Liver (tissue), 9 donors: ENCODE measurements around the gene PLEKHA6. TPM values are rescaled to one million over a fixed set of nuclear protein-coding genes. Genes with fewer than 3 reads are reported as not detected.

Experiments
- DNase-seq: peaks from one replicate; pipeline ENCODE4 v3.0.0-alpha.2; 2017; ENCODE audit warnings: low spot score
- H3K27ac ChIP-seq, 2 donors: one replicate each; pipeline ENCODE4 v1.7.0; 2013; ENCODE audit warnings: inconsistent platforms in 2 of 2, low read length in 2 of 2, control low read depth in 1 of 2, low read depth in 1 of 2, mild to moderate bottlenecking in 1 of 2
- H3K27me3 ChIP-seq, 4 donors: one replicate each; pipeline versions ENCODE4 v1.6.1 to v1.7.0; 2013; ENCODE audit warnings: low read length in 3 of 4, inconsistent platforms in 1 of 4, mild to moderate bottlenecking in 1 of 4, moderate library complexity in 1 of 4; ENCODE audit not compliant: control insufficient read depth in 4 of 4, insufficient read depth in 4 of 4
- H3K36me3 ChIP-seq, 4 donors: one replicate each; pipeline versions ENCODE4 v1.6.1 to v1.7.0; 2013; ENCODE audit warnings: low read length in 3 of 4, mild to moderate bottlenecking in 3 of 4, low read depth in 1 of 4, moderate library complexity in 1 of 4; ENCODE audit not compliant: control insufficient read depth in 4 of 4, insufficient read depth in 3 of 4
- H3K4me1 ChIP-seq, 4 donors: one replicate each; pipeline versions ENCODE4 v1.6.1 to v1.7.0; 2013; ENCODE audit warnings: low read length in 3 of 4, mild to moderate bottlenecking in 3 of 4, moderate library complexity in 1 of 4; ENCODE audit not compliant: control insufficient read depth in 4 of 4, insufficient read depth in 4 of 4
- H3K4me3 ChIP-seq, 3 donors: one replicate each; pipeline versions ENCODE4 v1.6.1 to v1.7.0; 2013; ENCODE audit warnings: low read length in 3 of 3, control low read depth in 1 of 3, low read depth in 1 of 3, mild to moderate bottlenecking in 1 of 3
- H3K9ac ChIP-seq, 2 donors: one replicate each; pipeline ENCODE4 v1.7.0; 2013; ENCODE audit warnings: low read length in 2 of 2, mild to moderate bottlenecking in 2 of 2, moderate library complexity in 2 of 2, control low read depth in 1 of 2, low read depth in 1 of 2
- H3K9me3 ChIP-seq, 4 donors: one replicate each; pipeline versions ENCODE4 v1.6.1 to v1.7.0; 2013; ENCODE audit warnings: low read length in 3 of 4; ENCODE audit not compliant: control insufficient read depth in 4 of 4
- EGR1 ChIP-seq, 2 donors: IDR thresholded peaks; 2 replicates each; pipeline ENCODE4 v1.6.1; 2016 to 2018; ENCODE audit warnings: antibody characterized with exemption in 2 of 2, low read depth in 2 of 2
- FOXA1 ChIP-seq: IDR thresholded peaks from 2 replicates; pipeline ENCODE4 v1.6.1; 2016; ENCODE audit warnings: antibody characterized with exemption
- FOXA2 ChIP-seq: IDR thresholded peaks from 2 replicates; pipeline ENCODE4 v1.6.1; 2016; ENCODE audit warnings: antibody characterized with exemption
- GABPA ChIP-seq, 2 donors: IDR thresholded peaks in 1 of 2; conservative IDR thresholded peaks in 1 of 2; 2 replicates each; pipeline ENCODE4 v1.6.1; 2016; ENCODE audit warnings: antibody characterized with exemption in 2 of 2, mild to moderate bottlenecking in 1 of 2, moderate library complexity in 1 of 2
- HNF4A ChIP-seq, 2 donors: conservative IDR thresholded peaks; 2 replicates each; pipeline ENCODE4 v1.6.1; 2016; ENCODE audit warnings: antibody characterized with exemption in 2 of 2, mild to moderate bottlenecking in 2 of 2
- HNF4G ChIP-seq: IDR thresholded peaks from 2 replicates; pipeline ENCODE4 v1.6.1; 2016; ENCODE audit warnings: antibody characterized with exemption
- JUND ChIP-seq, 2 donors: IDR thresholded peaks; 2 replicates each; pipeline ENCODE4 v1.6.1; 2016; ENCODE audit warnings: antibody characterized with exemption in 2 of 2
- RAD21 ChIP-seq, 2 donors: IDR thresholded peaks; 2 replicates each; pipeline ENCODE4 v1.6.1; 2016; ENCODE audit warnings: antibody characterized with exemption in 2 of 2, mild to moderate bottlenecking in 2 of 2
- SP1 ChIP-seq: IDR thresholded peaks from 2 replicates; pipeline ENCODE4 v1.6.1; 2018; ENCODE audit warnings: antibody characterized with exemption, mild to moderate bottlenecking
- TAF1 ChIP-seq: conservative IDR thresholded peaks from 2 replicates; pipeline ENCODE4 v1.6.1; 2016; ENCODE audit warnings: antibody characterized with exemption, mild to moderate bottlenecking
- YY1 ChIP-seq: IDR thresholded peaks from 2 replicates; pipeline ENCODE4 v1.6.1; 2016; ENCODE audit warnings: antibody characterized with exemption, mild to moderate bottlenecking
- WGBS: extraction: QIAGEN DNeasy Blood & Tissue Kit; methylation state at CpG from one replicate; pipeline ENCODE4 v1.1.7; 2013; 5-methylcytosine and 5-hydroxymethylcytosine counted together
- polyA plus RNA-seq, 2 donors: library from polyadenylated mRNA; stranded (reverse) in 1 of 2; unstranded in 1 of 2; fragments of 200-250 nt in 1 of 2; fragments of >200 nt in 1 of 2; fragmentation: Nextera tagmentation in 1 of 2; extraction: Ambion mirVana in 1 of 2; gene quantifications; one replicate each; pipeline versions ENCODE4 v1.2.1 to v1.2.3, GENCODE V29; 2013 to 2015
- total RNA-seq, 2 donors: library from RNA; depleted of rRNA; stranded (reverse); fragments of >200 nt; gene quantifications; one replicate each; pipeline ENCODE4 v1.2.3, GENCODE V29; 2014
- TF ChIP-seq, protein P1 (sequence below): IDR thresholded peaks from 2 replicates; pipeline ENCODE4 v1.6.1; 2016; ENCODE audit warnings: antibody characterized with exemption
- TF ChIP-seq, protein P2 (sequence below): IDR thresholded peaks from 2 replicates; pipeline ENCODE4 v1.6.1; 2016; ENCODE audit warnings: antibody characterized with exemption
- TF ChIP-seq, protein P3 (sequence below): fragments of 150-350 bp; IDR thresholded peaks from 2 replicates; pipeline ENCODE4 v1.5.1; 2017; ENCODE audit warnings: improper control_type of control experiment, low read depth, low read length; ENCODE audit not compliant: missing input control
- TF ChIP-seq, protein P4 (sequence below): IDR thresholded peaks from 2 replicates; pipeline ENCODE4 v1.6.1; 2016; ENCODE audit warnings: antibody characterized with exemption, mild to moderate bottlenecking
- TF ChIP-seq, protein P5 (sequence below): IDR thresholded peaks from 2 replicates; pipeline ENCODE4 v1.6.1; 2016; ENCODE audit warnings: antibody characterized with exemption
- donor health status: healthy.
- donor health status: healthy.
- donor health status: healthy.
- donor health status: healthy.
- donor health status: healthy.

The PLEKHA6 gene
- total and polyA plus RNA-seq, 4 donors: 5.3 to 12.8 (median 7.6) TPM

DNA sequence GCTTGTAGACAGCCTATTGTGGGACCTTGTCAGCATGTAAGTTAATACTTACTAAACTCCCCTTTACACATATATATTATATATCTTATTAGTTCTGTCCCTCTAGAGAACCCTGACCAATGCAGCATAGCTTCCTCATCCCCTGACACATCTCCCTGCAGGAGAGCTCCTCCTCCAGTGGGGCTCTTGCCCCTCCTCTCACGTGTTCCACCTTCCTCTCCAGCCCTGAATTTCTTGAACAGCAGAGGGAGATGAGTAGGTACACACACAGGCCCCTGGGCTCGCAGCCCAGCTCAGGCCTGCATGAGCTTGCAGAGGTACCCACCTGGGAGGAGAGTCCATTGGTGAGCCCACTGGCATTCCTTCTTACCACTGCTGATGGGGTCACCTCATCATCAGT, 118.7 kb downstream of the PLEKHA6 start:
- no peak for DNase-seq
- Histone ChIP-seq H3K36me3 (peaks cover 3 to 49% (median 26%) of the 10 kb centered on the region in 4 donors), H3K27me3 (no peaks in the 10 kb centered on the region), H3K9ac (no peak overlapping the region), H3K9me3 (no peaks in the 10 kb centered on the region), H3K4me3 (no peak overlapping the region), H3K4me1 (peaks cover 0 to 2% (median 0%) of the 10 kb centered on the region in 4 donors), H3K27ac (no peak overlapping the region)
- WGBS: 73% methylated on average over 2 of the region's 2 CpGs
- TF ChIP-seq, protein P1, sequence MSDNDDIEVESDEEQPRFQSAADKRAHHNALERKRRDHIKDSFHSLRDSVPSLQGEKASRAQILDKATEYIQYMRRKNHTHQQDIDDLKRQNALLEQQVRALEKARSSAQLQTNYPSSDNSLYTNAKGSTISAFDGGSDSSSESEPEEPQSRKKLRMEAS: no peak
- TF ChIP-seq, protein P2, sequence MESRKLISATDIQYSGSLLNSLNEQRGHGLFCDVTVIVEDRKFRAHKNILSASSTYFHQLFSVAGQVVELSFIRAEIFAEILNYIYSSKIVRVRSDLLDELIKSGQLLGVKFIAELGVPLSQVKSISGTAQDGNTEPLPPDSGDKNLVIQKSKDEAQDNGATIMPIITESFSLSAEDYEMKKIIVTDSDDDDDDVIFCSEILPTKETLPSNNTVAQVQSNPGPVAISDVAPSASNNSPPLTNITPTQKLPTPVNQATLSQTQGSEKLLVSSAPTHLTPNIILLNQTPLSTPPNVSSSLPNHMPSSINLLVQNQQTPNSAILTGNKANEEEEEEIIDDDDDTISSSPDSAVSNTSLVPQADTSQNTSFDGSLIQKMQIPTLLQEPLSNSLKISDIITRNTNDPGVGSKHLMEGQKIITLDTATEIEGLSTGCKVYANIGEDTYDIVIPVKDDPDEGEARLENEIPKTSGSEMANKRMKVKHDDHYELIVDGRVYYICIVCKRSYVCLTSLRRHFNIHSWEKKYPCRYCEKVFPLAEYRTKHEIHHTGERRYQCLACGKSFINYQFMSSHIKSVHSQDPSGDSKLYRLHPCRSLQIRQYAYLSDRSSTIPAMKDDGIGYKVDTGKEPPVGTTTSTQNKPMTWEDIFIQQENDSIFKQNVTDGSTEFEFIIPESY: no peak
- TF ChIP-seq GABPA (IDR thresholded peaks at IDR 0.05 in 1 of 2, conservative IDR thresholded peaks at IDR 0.05 in 1 of 2) (no peak), FOXA1 (no peak), EGR1 (IDR thresholded peaks at IDR 0.05; ENCODE audit: low read depth in 2 of 2) (no peak), SP1 (no peak), TAF1 (no peak), HNF4G (no peak), RAD21 (IDR thresholded peaks at IDR 0.05) (no peak), FOXA2 (no peak), HNF4A (conservative IDR thresholded peaks at IDR 0.05) (no peak), JUND (IDR thresholded peaks at IDR 0.05) (no peak), YY1 (no peak)
- TF ChIP-seq, protein P3, sequence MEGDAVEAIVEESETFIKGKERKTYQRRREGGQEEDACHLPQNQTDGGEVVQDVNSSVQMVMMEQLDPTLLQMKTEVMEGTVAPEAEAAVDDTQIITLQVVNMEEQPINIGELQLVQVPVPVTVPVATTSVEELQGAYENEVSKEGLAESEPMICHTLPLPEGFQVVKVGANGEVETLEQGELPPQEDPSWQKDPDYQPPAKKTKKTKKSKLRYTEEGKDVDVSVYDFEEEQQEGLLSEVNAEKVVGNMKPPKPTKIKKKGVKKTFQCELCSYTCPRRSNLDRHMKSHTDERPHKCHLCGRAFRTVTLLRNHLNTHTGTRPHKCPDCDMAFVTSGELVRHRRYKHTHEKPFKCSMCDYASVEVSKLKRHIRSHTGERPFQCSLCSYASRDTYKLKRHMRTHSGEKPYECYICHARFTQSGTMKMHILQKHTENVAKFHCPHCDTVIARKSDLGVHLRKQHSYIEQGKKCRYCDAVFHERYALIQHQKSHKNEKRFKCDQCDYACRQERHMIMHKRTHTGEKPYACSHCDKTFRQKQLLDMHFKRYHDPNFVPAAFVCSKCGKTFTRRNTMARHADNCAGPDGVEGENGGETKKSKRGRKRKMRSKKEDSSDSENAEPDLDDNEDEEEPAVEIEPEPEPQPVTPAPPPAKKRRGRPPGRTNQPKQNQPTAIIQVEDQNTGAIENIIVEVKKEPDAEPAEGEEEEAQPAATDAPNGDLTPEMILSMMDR: no peak
- TF ChIP-seq, protein P4, sequence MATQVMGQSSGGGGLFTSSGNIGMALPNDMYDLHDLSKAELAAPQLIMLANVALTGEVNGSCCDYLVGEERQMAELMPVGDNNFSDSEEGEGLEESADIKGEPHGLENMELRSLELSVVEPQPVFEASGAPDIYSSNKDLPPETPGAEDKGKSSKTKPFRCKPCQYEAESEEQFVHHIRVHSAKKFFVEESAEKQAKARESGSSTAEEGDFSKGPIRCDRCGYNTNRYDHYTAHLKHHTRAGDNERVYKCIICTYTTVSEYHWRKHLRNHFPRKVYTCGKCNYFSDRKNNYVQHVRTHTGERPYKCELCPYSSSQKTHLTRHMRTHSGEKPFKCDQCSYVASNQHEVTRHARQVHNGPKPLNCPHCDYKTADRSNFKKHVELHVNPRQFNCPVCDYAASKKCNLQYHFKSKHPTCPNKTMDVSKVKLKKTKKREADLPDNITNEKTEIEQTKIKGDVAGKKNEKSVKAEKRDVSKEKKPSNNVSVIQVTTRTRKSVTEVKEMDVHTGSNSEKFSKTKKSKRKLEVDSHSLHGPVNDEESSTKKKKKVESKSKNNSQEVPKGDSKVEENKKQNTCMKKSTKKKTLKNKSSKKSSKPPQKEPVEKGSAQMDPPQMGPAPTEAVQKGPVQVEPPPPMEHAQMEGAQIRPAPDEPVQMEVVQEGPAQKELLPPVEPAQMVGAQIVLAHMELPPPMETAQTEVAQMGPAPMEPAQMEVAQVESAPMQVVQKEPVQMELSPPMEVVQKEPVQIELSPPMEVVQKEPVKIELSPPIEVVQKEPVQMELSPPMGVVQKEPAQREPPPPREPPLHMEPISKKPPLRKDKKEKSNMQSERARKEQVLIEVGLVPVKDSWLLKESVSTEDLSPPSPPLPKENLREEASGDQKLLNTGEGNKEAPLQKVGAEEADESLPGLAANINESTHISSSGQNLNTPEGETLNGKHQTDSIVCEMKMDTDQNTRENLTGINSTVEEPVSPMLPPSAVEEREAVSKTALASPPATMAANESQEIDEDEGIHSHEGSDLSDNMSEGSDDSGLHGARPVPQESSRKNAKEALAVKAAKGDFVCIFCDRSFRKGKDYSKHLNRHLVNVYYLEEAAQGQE: no peak

DNA sequence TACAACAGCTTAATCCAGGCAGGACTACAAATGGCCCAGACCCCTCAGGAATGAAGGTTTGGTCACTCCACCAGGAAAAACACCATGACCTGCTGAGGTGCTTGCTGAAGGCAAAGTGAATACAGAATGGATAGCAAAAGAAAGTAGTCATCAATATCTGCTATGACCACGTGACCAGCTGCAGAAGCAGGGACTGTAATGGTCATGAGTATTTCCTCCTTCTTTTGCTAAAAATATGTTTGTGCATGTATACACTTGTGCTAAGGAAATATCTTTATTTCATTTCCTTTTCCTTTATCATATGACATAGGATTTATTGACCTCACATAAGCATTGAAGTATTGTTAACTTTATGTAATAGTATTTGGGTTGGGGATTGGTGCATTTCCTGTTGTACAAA, 119.5 kb downstream of the PLEKHA6 start:
- Histone ChIP-seq H3K27me3 (no peaks in the 10 kb centered on the region), H3K9ac (no peak overlapping the region), H3K27ac (no peak overlapping the region), H3K36me3 (peaks cover 3 to 48% (median 23%) of the 10 kb centered on the region in 4 donors), H3K4me1 (peaks cover 0 to 2% (median 0%) of the 10 kb centered on the region in 4 donors), H3K4me3 (no peak overlapping the region), H3K9me3 (no peaks in the 10 kb centered on the region)
- 81% methylated on average over 1 of the region's 1 CpG for WGBS
- no peak for DNase-seq
- TF ChIP-seq EGR1 (IDR thresholded peaks at IDR 0.05; ENCODE audit: low read depth in 2 of 2): no peak
- TF ChIP-seq YY1: no peak
- TF ChIP-seq SP1: no peak
- TF ChIP-seq, protein P5, sequence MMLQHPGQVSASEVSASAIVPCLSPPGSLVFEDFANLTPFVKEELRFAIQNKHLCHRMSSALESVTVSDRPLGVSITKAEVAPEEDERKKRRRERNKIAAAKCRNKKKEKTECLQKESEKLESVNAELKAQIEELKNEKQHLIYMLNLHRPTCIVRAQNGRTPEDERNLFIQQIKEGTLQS: no peak
- TF ChIP-seq JUND (IDR thresholded peaks at IDR 0.05): no peak
- TF ChIP-seq, protein P3: no peak
- TF ChIP-seq, protein P2: no peak
- TF ChIP-seq, protein P4: no peak
